ENCODE measurements around the gene SNAP29. TPM values are rescaled to one million over a fixed set of nuclear protein-coding genes. Genes with fewer than 3 reads are reported as not detected.
A peak's percentile ranks its signal among the peaks of the same experiment; 100 is the strongest.

Gene SNAP29
- total and polyA plus RNA-seq, 9 of the 15 experiments (the other 6 are each of a cell fraction or from before 2014, with no cell fraction given): 19.5 to 250 (median 75.9) TPM

DNA sequence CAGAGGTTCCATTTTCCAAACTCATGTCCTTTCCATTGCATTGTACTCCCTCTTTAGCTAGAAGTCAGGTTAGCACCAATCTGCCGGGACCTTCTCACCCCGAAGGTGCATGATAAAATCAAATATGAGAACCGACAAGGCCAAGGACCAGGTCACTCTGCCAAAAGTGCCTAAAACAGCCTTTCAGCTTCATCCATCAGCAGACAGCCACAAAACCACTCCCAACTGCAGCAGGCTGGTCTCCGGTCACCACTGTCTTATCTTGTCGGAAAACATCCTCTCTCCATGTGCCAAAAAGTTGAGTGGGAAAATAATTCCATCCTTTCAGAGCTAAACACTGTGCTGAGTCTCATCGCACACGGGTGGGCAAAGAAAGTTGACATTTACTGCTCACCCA, 1.6 kb upstream of the SNAP29 start (continued):
- no peak for TF ChIP-seq ZNF445 (CRISPR knock-in tag; IDR thresholded peaks at IDR 0.05; ENCODE audit: low read depth)
- no peak for TF ChIP-seq TCF3 (CRISPR knock-in tag; IDR thresholded peaks at IDR 0.05)
- TF ChIP-seq TCF7L2 (IDR thresholded peaks at IDR 0.05; ENCODE audit: low read depth, low read length): no peak
- TF ChIP-seq ZNF41 (CRISPR knock-in tag; conservative IDR thresholded peaks at IDR 0.05): no peak
- TF ChIP-seq, protein P1, sequence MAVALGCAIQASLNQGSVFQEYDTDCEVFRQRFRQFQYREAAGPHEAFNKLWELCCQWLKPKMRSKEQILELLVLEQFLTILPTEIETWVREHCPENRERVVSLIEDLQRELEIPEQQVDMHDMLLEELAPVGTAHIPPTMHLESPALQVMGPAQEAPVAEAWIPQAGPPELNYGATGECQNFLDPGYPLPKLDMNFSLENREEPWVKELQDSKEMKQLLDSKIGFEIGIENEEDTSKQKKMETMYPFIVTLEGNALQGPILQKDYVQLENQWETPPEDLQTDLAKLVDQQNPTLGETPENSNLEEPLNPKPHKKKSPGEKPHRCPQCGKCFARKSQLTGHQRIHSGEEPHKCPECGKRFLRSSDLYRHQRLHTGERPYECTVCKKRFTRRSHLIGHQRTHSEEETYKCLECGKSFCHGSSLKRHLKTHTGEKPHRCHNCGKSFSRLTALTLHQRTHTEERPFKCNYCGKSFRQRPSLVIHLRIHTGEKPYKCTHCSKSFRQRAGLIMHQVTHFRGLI (CRISPR knock-in tag; IDR thresholded peaks at IDR 0.05): no peak
- TF ChIP-seq NCOA4 (IDR thresholded peaks at IDR 0.05; ENCODE audit: partially characterized antibody): no peak
- no peak for TF ChIP-seq TSHZ1 (CRISPR knock-in tag; IDR thresholded peaks at IDR 0.05)
- TF ChIP-seq COPS2 (conservative IDR thresholded peaks at IDR 0.05): no peak
- TF ChIP-seq ZNF165 (CRISPR knock-in tag; IDR thresholded peaks at IDR 0.05; ENCODE audit: borderline replicate concordance): no peak
- TF ChIP-seq CBFA2T2 (conservative IDR thresholded peaks at IDR 0.05): no peak
- no peak for TF ChIP-seq ZNF764 (CRISPR knock-in tag; IDR thresholded peaks at IDR 0.05; ENCODE audit: low read depth)
- no peak for TF ChIP-seq MBD1 (CRISPR knock-in tag; IDR thresholded peaks at IDR 0.05)
- no peak for TF ChIP-seq NUFIP1 (IDR thresholded peaks at IDR 0.05; ENCODE audit: partially characterized antibody)
- no peak for TF ChIP-seq EP400 (IDR thresholded peaks at IDR 0.05)
- TF ChIP-seq CTCF (IDR thresholded peaks at IDR 0.05 in 2 of 3, conservative IDR thresholded peaks at IDR 0.05 in 1 of 3; ENCODE audit: insufficient read depth in 2 of 3, low read depth in 1 of 3, low read length in 3 of 3): no peak
- peak; percentile 72 for TF ChIP-seq EP300 (IDR thresholded peaks at IDR 0.05; ENCODE audit: low read length)
- no peak for TF ChIP-seq ATF3 (IDR thresholded peaks at IDR 0.05)
- TF ChIP-seq ATF3 (CRISPR knock-in tag; conservative IDR thresholded peaks at IDR 0.05): peak; percentile 65
- no peak for TF ChIP-seq SREBF2 (CRISPR knock-in tag; IDR thresholded peaks at IDR 0.05)
- TF ChIP-seq BMI1 (IDR thresholded peaks at IDR 0.05; ENCODE audit: low read length): no peak
- TF ChIP-seq ZNF561 (CRISPR knock-in tag; conservative IDR thresholded peaks at IDR 0.05): no peak
- no peak for TF ChIP-seq SMARCE1 (IDR thresholded peaks at IDR 0.05)
